ENCODE measurements around the gene ZNF605.
"Not testable (repeated sequence)": the region's sequence is repeated elsewhere in the genome, so short reads cannot be mapped to it uniquely, and the experiment has no call there.

The ZNF605 gene

DNA sequence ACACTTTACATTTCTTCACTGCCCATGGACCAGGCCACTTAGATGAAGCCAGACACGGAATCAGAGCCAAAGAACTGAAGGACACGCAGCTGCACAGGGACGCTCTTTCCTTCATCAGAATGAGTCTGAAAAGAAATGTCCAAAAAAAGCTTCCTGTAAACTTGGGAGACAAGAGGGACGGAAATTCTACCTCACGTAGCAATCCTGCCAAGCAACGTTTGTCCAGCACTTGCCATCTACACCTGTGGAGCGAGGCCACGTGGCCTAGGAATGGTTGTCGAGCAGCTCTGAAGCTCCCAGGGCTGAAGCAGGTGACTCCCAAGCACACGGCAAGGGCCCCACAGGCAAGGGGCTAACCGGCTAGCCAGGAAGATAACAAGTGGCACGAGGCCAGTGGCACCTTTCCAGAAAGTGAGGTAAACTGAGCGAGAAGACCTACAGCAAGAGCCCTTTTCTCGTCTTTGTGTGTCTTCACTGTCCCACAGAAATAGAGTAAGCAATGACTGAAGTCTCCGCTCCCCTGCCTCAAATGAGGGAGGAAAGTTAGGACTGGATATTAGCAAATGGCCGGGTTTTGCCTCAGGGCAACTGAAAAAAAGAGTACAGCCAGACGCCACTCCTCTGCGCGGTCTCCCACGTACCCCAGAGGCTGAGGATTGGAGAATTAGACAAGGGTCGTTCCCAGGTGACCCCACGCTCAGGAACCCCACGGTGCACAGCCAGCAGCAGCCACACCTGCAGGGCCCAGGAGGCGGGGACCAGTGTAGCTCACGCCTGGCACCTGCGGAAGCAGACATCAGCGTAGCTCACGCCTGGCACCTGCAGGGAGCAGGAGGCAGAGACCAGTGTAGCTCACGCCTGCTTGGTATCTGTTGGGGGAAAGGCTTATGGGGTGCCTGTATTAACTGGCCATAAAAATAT lies 7.7 kb downstream of the ZNF605 start:
- Histone ChIP-seq H3K27me3 (ENCODE audit: control insufficient read depth, insufficient read depth, low read length) (no peaks in the 10 kb centered on the region), H3K9me3 (ENCODE audit: control insufficient read depth, insufficient read depth, low read depth, low read length) (peaks cover 89% of the 10 kb centered on the region), H3K36me3 (ENCODE audit: control insufficient read depth, insufficient read depth, low read length) (peaks cover 45% of the 10 kb centered on the region), H3K4me1 (ENCODE audit: control insufficient read depth, insufficient read depth, low read length) (no peaks in the 10 kb centered on the region), H3K27ac (ENCODE audit: low read depth, low read length) (no peak overlapping the region), H3K9ac (ENCODE audit: low read length) (no peak overlapping the region), H3K4me3 (ENCODE audit: low read depth, low read length) (no peak overlapping the region)

DNA sequence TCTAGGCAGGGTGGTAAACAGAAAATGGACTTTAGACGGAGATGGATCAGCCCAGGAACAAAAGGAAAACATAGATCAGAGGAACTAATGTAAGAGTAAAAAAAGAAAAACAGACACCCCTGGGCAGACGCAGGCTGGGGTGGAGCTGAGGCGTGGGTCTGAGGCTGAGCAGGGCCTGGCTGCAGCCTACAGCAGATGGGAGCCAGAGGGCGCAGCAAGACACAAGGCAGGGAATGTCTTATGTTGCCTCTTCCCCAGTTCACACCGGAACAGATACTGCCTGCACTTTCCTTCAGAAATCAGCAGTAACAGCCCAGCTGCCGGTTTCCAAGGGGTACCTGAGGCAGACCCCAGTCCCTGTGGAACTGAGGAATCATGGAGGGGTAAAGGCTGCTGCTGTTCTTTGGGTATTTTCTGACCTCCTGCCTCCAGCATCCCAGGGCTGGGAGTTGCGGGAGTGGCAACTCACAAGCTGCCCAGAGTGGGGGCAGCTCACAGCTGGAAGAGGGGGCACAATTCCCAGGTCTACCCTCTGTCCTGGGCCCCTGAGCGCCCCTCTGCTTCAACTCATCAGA lies 9.8 kb downstream of the ZNF605 start:
- Histone ChIP-seq H3K9me3 (ENCODE audit: control insufficient read depth, insufficient read depth, low read depth, low read length) (peaks cover 91% of the 10 kb centered on the region), H3K27ac (ENCODE audit: low read depth, low read length) (no peak overlapping the region), H3K4me3 (ENCODE audit: low read depth, low read length) (no peak overlapping the region), H3K36me3 (ENCODE audit: control insufficient read depth, insufficient read depth, low read length) (peaks cover 64% of the 10 kb centered on the region), H3K27me3 (ENCODE audit: control insufficient read depth, insufficient read depth, low read length) (no peaks in the 10 kb centered on the region), H3K9ac (ENCODE audit: low read length) (no peak overlapping the region), H3K4me1 (ENCODE audit: control insufficient read depth, insufficient read depth, low read length) (no peaks in the 10 kb centered on the region)

DNA sequence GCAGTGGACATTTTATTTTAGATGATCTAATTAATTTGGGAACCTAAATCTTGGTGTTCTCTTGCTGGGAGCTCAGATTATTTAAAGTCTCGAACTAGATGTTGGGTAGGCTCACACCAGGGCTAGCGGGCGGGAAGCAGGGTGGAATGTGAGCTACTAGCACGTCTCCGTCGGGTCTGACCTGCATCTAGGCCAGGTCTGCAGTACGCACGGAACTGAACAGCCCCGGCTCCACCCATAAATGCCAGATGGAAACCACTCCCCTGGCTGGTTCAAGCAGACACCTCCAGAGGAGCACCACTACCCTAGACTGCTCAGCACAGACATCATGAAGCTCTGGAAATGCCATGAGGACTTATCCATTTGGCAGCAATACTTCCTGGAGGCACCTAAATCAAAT lies 10.3 kb downstream of the ZNF605 start:
- Histone ChIP-seq H3K27ac (ENCODE audit: low read depth, low read length) (no peak overlapping the region), H3K36me3 (ENCODE audit: control insufficient read depth, insufficient read depth, low read length) (peaks cover 66% of the 10 kb centered on the region), H3K4me1 (ENCODE audit: control insufficient read depth, insufficient read depth, low read length) (no peaks in the 10 kb centered on the region), H3K9ac (ENCODE audit: low read length) (no peak overlapping the region), H3K4me3 (ENCODE audit: low read depth, low read length) (no peak overlapping the region), H3K9me3 (ENCODE audit: control insufficient read depth, insufficient read depth, low read depth, low read length) (peaks cover 91% of the 10 kb centered on the region), H3K27me3 (ENCODE audit: control insufficient read depth, insufficient read depth, low read length) (no peaks in the 10 kb centered on the region)

DNA sequence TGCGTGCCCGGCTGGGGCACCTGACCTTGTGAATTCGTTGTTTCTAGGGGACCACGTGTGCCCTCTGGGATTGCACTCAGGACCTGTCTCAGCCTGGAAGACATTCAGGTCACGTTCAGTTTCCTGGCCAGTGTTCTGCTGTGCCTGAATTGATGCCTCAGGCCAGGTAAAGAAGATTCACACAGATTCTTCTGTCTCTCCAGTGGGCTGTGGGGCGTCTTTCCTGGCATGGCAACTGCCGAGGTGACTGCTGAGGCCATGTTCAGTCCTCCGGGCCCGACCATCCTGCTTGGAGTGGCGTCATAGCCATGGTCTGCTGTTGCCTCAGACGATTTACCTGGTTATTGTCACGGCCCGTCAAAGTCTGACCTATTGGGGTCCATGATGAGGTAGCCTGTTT lies 13.5 kb downstream of the ZNF605 start:
- H3K27me3 ChIP-seq (ENCODE audit: control insufficient read depth, insufficient read depth, low read length) = no peaks in the 10 kb centered on the region
- no peak overlapping the region for H3K4me3 ChIP-seq (ENCODE audit: low read depth, low read length)
- H3K9me3 ChIP-seq (ENCODE audit: control insufficient read depth, insufficient read depth, low read depth, low read length) = peaks cover 72% of the 10 kb centered on the region
- H3K4me1 ChIP-seq (ENCODE audit: control insufficient read depth, insufficient read depth, low read length) = no peaks in the 10 kb centered on the region
- H3K36me3 ChIP-seq (ENCODE audit: control insufficient read depth, insufficient read depth, low read length) = peaks cover 59% of the 10 kb centered on the region
- no peak overlapping the region for H3K27ac ChIP-seq (ENCODE audit: low read depth, low read length)
- H3K9ac ChIP-seq (ENCODE audit: low read length) = no peak overlapping the region

DNA sequence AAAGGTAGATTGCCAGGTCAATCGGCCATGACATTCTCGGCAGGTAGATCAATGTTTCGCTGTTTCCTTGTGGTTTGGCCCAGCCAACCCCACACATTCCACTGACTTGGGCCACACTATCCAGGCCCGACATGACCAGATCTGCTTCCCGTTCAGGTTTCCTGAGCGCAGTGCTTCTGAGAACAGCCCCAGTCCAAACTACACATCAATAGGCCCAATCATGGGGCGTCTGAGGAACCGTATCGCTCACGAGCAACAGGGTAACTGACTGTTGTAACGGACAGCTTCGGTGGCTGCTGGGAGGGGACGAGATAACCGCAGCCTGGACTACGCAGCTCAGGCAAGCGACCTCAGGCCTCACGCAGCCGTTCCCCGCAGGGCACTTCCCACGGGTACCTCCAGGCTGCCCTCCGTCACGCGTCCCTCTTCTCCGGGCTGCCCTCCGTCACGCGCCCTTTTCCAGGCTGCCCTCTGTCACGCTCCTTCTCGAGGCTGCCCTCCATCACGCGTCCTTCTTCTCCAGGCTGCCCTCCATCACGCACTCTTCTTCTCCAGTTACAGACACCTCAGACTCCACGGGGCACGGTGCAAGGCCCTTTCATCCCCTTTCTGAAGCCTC lies 14.7 kb downstream of the ZNF605 start:
- Histone ChIP-seq H3K9ac (ENCODE audit: low read length) (no peak overlapping the region), H3K4me3 (ENCODE audit: low read depth, low read length) (no peak overlapping the region), H3K27ac (ENCODE audit: low read depth, low read length) (no peak overlapping the region), H3K4me1 (ENCODE audit: control insufficient read depth, insufficient read depth, low read length) (no peaks in the 10 kb centered on the region), H3K9me3 (ENCODE audit: control insufficient read depth, insufficient read depth, low read depth, low read length) (peaks cover 68% of the 10 kb centered on the region), H3K27me3 (ENCODE audit: control insufficient read depth, insufficient read depth, low read length) (no peaks in the 10 kb centered on the region), H3K36me3 (ENCODE audit: control insufficient read depth, insufficient read depth, low read length) (peaks cover 59% of the 10 kb centered on the region)

DNA sequence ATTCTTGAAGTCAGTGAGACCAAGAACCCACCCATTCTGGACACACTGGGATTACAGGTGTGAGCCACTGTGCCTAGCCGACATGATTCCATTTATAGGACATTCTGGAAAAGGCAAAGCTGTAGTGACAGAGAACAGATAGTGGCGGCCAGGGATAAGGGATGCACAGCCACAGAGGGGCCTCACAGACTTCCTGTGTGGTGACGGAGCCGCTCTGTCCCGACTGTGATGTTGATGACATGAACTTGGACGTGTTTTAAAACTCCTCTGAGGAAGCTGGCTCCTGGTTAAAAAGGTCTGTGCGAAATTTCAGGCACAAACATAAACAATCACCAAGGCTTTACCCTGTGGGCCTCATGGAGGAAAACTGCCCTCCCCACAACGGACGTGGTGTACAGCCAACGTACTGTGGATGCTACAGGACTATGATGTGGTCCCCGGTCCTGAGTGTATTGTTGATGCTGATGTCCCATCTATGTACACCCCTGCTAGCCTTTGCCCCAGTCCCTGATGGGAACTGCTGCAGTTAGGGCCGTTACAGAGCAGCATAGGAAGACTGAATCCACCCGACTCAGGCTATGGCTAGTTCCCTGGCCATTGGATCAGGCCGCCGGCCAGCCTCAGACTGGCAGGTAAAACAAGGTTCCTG lies 15.9 kb downstream of the ZNF605 start:
- H3K9me3 ChIP-seq (ENCODE audit: control insufficient read depth, insufficient read depth, low read depth, low read length) = peaks cover 60% of the 10 kb centered on the region
- H3K9ac ChIP-seq (ENCODE audit: low read length) = no peak overlapping the region
- no peak overlapping the region for H3K27ac ChIP-seq (ENCODE audit: low read depth, low read length)
- no peak overlapping the region for H3K4me3 ChIP-seq (ENCODE audit: low read depth, low read length)
- peaks cover 49% of the 10 kb centered on the region for H3K36me3 ChIP-seq (ENCODE audit: control insufficient read depth, insufficient read depth, low read length)
- no peaks in the 10 kb centered on the region for H3K27me3 ChIP-seq (ENCODE audit: control insufficient read depth, insufficient read depth, low read length)
- H3K4me1 ChIP-seq (ENCODE audit: control insufficient read depth, insufficient read depth, low read length) = no peaks in the 10 kb centered on the region

DNA sequence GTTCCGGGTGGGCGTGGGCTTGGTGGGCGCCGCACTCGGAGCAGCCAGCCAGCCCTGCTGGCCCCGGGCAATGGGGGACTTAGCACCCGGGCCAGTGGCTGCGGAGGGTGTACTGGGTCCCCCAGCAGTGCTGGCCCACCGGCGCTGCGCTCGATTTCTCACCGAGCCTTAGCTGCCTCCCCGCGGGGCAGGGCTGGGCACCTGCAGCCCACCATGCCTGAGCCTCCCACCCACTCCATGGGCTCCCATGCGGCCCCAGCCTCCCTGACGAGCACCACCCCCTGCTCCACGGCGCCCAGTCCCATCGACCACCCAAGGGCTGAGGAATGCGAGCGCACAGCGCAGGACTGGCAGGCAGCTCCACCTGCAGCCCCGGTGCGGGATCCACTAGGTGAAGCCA lies 17.3 kb downstream of the ZNF605 start:
- Histone ChIP-seq H3K36me3 (ENCODE audit: control insufficient read depth, insufficient read depth, low read length) (peaks cover 35% of the 10 kb centered on the region), H3K9me3 (ENCODE audit: control insufficient read depth, insufficient read depth, low read depth, low read length) (peaks cover 60% of the 10 kb centered on the region)
- H3K27me3 ChIP-seq (ENCODE audit: control insufficient read depth, insufficient read depth, low read length); H3K9ac ChIP-seq (ENCODE audit: low read length); H3K27ac ChIP-seq (ENCODE audit: low read depth, low read length); H3K4me1 ChIP-seq (ENCODE audit: control insufficient read depth, insufficient read depth, low read length); H3K4me3 ChIP-seq (ENCODE audit: low read depth, low read length): not testable (repeated sequence)

DNA sequence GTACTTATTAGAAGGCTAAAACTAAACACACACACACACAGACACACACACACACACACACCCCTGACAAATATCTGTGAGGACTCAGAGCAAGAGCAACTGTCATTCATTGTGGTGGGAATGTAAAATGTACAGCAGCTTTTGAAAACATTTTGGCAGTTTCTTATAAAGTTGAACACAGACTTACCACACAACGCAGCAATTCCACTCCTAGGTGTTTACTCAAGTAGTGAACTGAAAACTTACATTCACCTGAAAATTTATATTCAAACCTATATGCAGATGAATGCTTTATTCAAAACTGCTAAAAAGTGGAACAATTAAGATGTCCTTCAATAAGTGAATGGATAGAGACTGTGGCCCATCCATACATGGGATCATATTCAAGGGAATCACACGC lies 18.6 kb downstream of the ZNF605 start:
- Histone ChIP-seq H3K9ac (ENCODE audit: low read length) (no peak overlapping the region), H3K9me3 (ENCODE audit: control insufficient read depth, insufficient read depth, low read depth, low read length) (peaks cover 62% of the 10 kb centered on the region), H3K4me3 (ENCODE audit: low read depth, low read length) (no peak overlapping the region), H3K36me3 (ENCODE audit: control insufficient read depth, insufficient read depth, low read length) (peaks cover 31% of the 10 kb centered on the region), H3K4me1 (ENCODE audit: control insufficient read depth, insufficient read depth, low read length) (no peaks in the 10 kb centered on the region), H3K27me3 (ENCODE audit: control insufficient read depth, insufficient read depth, low read length) (no peaks in the 10 kb centered on the region), H3K27ac (ENCODE audit: low read depth, low read length) (no peak overlapping the region)

DNA sequence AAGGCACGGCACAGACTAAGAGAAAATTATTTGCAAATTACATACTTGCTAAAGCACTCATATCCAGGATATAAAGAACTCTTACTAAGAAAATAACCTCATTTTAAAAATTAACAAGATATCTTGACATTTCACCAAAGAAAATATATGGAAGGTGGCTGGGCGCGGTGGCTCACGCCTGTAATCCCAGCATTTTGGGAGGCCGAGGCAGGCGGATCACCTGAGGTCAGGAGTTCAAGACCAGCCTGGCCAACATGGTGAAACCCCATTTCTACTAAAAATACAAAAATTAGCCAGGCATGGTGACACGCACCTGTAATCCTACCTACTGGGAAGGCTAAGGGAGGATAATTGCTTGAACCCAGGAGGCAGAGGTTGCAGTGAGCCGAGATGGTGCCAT lies 19.2 kb downstream of the ZNF605 start:
- not testable (repeated sequence) for H3K4me3 ChIP-seq (ENCODE audit: low read depth, low read length); H3K9ac ChIP-seq (ENCODE audit: low read length); H3K27me3 ChIP-seq (ENCODE audit: control insufficient read depth, insufficient read depth, low read length); H3K4me1 ChIP-seq (ENCODE audit: control insufficient read depth, insufficient read depth, low read length); H3K27ac ChIP-seq (ENCODE audit: low read depth, low read length)
- peaks cover 28% of the 10 kb centered on the region for H3K36me3 ChIP-seq (ENCODE audit: control insufficient read depth, insufficient read depth, low read length)
- H3K9me3 ChIP-seq (ENCODE audit: control insufficient read depth, insufficient read depth, low read depth, low read length) = peaks cover 61% of the 10 kb centered on the region

DNA sequence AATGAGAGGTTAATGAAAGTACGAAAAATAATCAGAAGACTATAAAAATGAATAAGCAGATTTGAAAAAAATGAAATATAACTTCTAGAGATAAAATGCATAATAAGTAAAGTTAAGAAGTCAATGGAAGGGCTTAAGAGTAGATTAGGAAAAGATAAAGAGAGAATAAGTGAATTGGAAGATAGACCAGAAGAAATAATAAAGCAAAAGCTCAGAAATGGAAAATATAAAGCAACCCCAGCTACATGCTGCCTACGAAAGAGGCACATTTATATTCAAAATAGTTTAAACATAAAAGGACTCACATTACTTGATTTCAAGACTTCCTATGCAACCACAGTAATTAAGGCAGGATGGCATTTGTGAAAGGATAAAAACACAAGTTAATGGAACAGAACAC lies 19.9 kb downstream of the ZNF605 start:
- peaks cover 20% of the 10 kb centered on the region for H3K36me3 ChIP-seq (ENCODE audit: control insufficient read depth, insufficient read depth, low read length)
- no peak overlapping the region for H3K27ac ChIP-seq (ENCODE audit: low read depth, low read length)
- no peaks in the 10 kb centered on the region for H3K27me3 ChIP-seq (ENCODE audit: control insufficient read depth, insufficient read depth, low read length)
- peaks cover 61% of the 10 kb centered on the region for H3K9me3 ChIP-seq (ENCODE audit: control insufficient read depth, insufficient read depth, low read depth, low read length)
- H3K9ac ChIP-seq (ENCODE audit: low read length) = no peak overlapping the region
- H3K4me3 ChIP-seq (ENCODE audit: low read depth, low read length) = no peak overlapping the region
- H3K4me1 ChIP-seq (ENCODE audit: control insufficient read depth, insufficient read depth, low read length) = no peaks in the 10 kb centered on the region

DNA sequence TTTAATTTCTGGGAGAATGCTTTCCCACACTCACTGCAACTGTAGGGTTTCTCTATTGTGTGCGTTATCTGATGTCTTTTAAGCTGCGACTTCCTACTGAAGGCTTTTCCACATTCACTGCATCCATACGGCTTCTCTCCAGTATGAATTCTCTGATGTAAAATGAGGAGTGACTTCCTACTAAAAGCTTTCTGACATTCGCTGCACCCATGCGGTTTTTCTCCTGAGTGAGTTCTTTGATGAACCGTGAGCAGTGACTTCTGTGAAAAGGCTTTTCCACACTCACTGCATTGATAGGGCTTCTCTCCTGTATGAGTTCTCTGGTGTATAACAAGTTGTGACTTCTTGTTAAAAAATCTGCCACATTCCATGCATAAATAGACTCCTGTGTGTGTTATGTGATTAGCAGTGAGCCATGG lies 29.7 kb downstream of the ZNF605 start:
- Histone ChIP-seq H3K36me3 (ENCODE audit: control insufficient read depth, insufficient read depth, low read length) (peaks cover 19% of the 10 kb centered on the region), H3K27me3 (ENCODE audit: control insufficient read depth, insufficient read depth, low read length) (no peaks in the 10 kb centered on the region), H3K27ac (ENCODE audit: low read depth, low read length) (no peak overlapping the region), H3K4me1 (ENCODE audit: control insufficient read depth, insufficient read depth, low read length) (no peaks in the 10 kb centered on the region), H3K9me3 (ENCODE audit: control insufficient read depth, insufficient read depth, low read depth, low read length) (peaks cover 87% of the 10 kb centered on the region), H3K4me3 (ENCODE audit: low read depth, low read length) (no peak overlapping the region), H3K9ac (ENCODE audit: low read length) (no peak overlapping the region)
